A673 (cell line): Measurements from ENCODE around the gene FBN1.

Experiments used
- CTCF ChIP-seq: fragments of 300-800, 200-600 bp; sonication (generic); conservative IDR thresholded peaks from 2 replicates; pipeline ENCODE4 v1.5.1; 2017; ENCODE audit warnings: low read depth, mild to moderate bottlenecking, antibody characterized with exemption, low read length, moderate library complexity, mixed read lengths
- EZH2 ChIP-seq: fragments of 200-600 bp; sonication (generic); IDR thresholded peaks from 2 replicates; pipeline ENCODE4 v1.6.1; 2017; ENCODE audit warnings: borderline replicate concordance, low read depth, mild to moderate bottlenecking, mixed read lengths, antibody characterized with exemption, low read length; ENCODE audit not compliant: poor library complexity, severe bottlenecking

- TF ChIP-seq EZH2 (no peak), CTCF (no peak)
These were observed 260.3 kb downstream of the FBN1 start for GRCh38 chr15:48385031-48385830.
